GM12801 (cell line): ENCODE results near the gene MUS81.

Source experiments
- CTCF ChIP-seq: IDR thresholded peaks from one replicate; pipeline ENCODE4 v1.5.1; 2011; ENCODE audit warnings: control low read depth; ENCODE audit not compliant: insufficient read length; ENCODE audit errors: extremely low read depth

The MUS81 gene

DNA sequence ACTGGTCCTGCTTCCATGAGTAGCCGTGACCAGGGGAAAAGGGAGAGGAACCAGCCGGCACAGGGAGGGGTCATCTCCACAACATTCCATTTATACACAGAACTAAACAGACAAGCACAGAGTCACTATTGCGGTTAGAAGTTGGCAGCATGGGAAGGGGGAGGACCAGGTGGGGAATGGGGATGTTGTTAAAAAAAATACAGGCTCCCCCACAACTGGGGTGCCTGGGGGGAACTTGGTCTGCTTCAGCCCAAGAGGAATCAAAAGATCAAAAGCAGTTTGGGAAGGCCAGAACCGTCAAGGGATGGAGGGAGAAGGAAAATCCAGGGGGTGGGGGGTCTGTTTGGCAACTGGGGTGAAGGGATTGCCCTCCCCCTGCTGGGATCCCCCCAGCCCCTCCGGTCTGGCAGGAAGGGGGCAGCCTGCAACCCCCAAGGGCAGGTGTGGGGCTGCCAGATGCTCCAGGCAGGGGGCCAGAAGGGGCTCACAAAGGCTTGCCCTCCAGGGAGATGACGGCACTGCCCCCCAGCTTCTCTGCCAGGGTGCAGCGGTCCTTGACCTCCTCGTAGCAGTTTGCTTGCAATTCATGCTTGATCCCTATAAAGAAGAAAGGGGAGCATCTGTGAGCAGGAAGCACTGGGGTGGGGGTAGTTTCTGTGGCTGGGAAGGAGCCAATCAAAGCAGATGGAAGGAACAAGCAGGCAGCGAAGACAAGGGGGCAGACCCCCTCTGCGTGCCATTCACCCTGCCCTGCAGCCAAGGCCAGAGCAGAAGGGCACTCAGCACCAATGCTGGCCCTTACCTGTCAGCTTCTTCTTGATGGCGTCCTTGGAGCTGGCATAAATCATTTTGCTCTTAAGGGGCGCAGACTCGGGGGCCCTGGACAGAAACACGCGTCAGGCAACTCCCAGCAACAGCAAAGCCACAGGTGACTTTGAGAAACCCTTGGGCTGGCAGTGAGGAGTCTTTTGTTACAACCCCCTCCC, 5.1 kb upstream of the MUS81 start:
- no peak for TF ChIP-seq CTCF

GRCh38 chr11:65855927-65856363, 4.3 kb upstream of the MUS81 start:
- no peak for TF ChIP-seq CTCF

GRCh38 chr11:65856689-65857499, 3.3 kb upstream of the MUS81 start:
- TF ChIP-seq CTCF = no peak

GRCh38 chr11:65857500-65857852, 2.8 kb upstream of the MUS81 start:
- TF ChIP-seq CTCF = no peak

- TF ChIP-seq CTCF = no peak
Measured at GRCh38 chr11:65857853-65858680, 2.2 kb upstream of the MUS81 start, which contains the start of gene CFL1. TSS of gene CFL1 (minus strand) at chr11:65858180. CDS start at chr11:65858099, 81 bp downstream.

GRCh38 chr11:65858681-65859087, 1.5 kb upstream of the MUS81 start:
- TF ChIP-seq CTCF = no peak
